Nephron progenitor cell (in vitro differentiated cells): ENCODE data around the gene FREY1.

Experiments
- DNase-seq: peaks from one replicate; pipeline ENCODE4 v3.0.0; 2021
- H3K27ac Mint-ChIP-seq: 2 replicates; pipeline ENCODE4 v1.8.0; 2021; ENCODE audit warnings: mild to moderate bottlenecking, moderate library complexity, mixed read lengths
- H3K27me3 Mint-ChIP-seq: 2 replicates; pipeline ENCODE4 v1.8.0; 2021; ENCODE audit warnings: mild to moderate bottlenecking, low read depth, mixed read lengths; ENCODE audit not compliant: poor library complexity
- H3K36me3 Mint-ChIP-seq: 2 replicates; pipeline ENCODE4 v1.8.0; 2021; ENCODE audit warnings: low read depth, mixed read lengths
- H3K4me1 Mint-ChIP-seq: 2 replicates; pipeline ENCODE4 v1.8.0; 2021; ENCODE audit warnings: mixed read lengths
- H3K4me3 Mint-ChIP-seq: 2 replicates; pipeline ENCODE4 v1.8.0; 2021; ENCODE audit warnings: mild to moderate bottlenecking, moderate library complexity, mixed read lengths
- H3K9me3 Mint-ChIP-seq: 2 replicates; pipeline ENCODE4 v1.8.0; 2021; ENCODE audit warnings: mild to moderate bottlenecking, moderate library complexity, mixed read lengths
- TF ChIP-seq, protein P1 (sequence below): fragments of 200-600 bp; sonication (generic); IDR thresholded peaks from 2 replicates; pipeline ENCODE4 v1.5.0; 2021; ENCODE audit warnings: antibody characterized with exemption

Gene FREY1

DNA sequence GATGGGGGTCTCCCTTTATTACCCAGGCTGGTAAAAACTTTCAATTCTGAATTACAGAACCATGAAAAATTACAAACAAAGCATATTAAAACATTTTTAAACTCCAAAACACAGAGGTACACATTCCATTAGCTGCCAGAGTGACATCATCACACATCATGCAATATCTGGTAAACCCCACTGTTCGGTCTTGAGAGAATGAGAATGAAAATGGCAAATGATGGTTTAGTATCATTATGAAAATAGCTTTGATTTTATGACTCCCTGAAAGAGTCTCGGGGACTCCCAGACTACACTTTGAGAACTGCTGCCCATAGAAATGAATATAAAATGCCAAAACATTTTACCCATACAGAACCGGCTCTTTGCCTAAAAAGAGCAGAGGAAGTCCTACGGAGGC is 34.2 kb upstream of the FREY1 start:
- no peak overlapping the region for H3K27ac Mint-ChIP-seq
- TF ChIP-seq, protein P1, sequence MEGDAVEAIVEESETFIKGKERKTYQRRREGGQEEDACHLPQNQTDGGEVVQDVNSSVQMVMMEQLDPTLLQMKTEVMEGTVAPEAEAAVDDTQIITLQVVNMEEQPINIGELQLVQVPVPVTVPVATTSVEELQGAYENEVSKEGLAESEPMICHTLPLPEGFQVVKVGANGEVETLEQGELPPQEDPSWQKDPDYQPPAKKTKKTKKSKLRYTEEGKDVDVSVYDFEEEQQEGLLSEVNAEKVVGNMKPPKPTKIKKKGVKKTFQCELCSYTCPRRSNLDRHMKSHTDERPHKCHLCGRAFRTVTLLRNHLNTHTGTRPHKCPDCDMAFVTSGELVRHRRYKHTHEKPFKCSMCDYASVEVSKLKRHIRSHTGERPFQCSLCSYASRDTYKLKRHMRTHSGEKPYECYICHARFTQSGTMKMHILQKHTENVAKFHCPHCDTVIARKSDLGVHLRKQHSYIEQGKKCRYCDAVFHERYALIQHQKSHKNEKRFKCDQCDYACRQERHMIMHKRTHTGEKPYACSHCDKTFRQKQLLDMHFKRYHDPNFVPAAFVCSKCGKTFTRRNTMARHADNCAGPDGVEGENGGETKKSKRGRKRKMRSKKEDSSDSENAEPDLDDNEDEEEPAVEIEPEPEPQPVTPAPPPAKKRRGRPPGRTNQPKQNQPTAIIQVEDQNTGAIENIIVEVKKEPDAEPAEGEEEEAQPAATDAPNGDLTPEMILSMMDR, result no peak
- no peak overlapping the region for H3K4me3 Mint-ChIP-seq
- peaks cover 3% of the 10 kb centered on the region for H3K27me3 Mint-ChIP-seq
- no peak for DNase-seq
- no peaks in the 10 kb centered on the region for H3K9me3 Mint-ChIP-seq
- peaks cover 65% of the 10 kb centered on the region for H3K36me3 Mint-ChIP-seq
- H3K4me1 Mint-ChIP-seq, result peaks cover 3% of the 10 kb centered on the region

DNA sequence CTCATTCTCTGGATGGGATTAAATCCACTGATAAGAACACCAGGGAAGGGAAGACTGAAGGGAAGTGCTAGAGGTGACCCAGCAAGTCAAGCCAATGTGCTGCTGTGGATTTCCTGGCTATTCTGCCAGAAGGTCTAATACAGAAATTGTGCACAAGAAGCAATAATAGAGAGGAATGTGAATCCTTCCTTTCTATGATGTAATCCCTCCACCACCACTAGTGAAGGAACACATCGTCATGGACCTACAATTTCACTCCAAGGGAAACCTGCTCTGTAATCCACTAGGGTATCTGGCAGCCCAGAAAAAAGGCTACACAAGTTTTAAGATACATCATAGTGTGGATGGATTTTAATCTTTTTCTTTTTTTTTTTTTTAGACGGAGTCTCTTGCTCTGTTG is 32.8 kb upstream of the FREY1 start:
- Mint-ChIP-seq H3K27me3 (peaks cover 3% of the 10 kb centered on the region), H3K4me1 (peaks cover 3% of the 10 kb centered on the region), H3K4me3 (no peak overlapping the region), H3K27ac (no peak overlapping the region), H3K9me3 (no peaks in the 10 kb centered on the region), H3K36me3 (peaks cover 55% of the 10 kb centered on the region)
- TF ChIP-seq, protein P1, result no peak
- no peak for DNase-seq

DNA sequence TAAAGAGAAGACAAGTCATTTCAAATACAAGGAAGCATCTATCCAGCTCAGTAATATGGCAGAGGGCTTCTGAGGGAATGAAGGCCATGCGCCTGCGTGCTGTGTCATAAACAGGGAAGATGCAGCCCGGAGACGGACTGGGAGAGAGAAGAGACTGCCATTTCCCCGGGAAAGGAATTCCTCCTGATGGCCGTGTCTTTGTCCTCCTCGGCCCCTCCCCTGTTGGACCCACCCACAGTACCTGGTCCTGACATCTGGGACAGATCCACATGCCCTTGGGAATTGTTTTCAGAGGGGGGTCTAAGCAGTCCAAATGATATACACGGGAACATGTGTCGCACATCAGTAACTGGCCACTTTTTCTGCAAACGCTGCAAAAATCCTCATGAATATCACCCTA is 30.8 kb upstream of the FREY1 start:
- peaks cover 11% of the 10 kb centered on the region for H3K4me1 Mint-ChIP-seq
- no peak overlapping the region for H3K4me3 Mint-ChIP-seq
- no peak for DNase-seq
- no peaks in the 10 kb centered on the region for H3K27me3 Mint-ChIP-seq
- no peak overlapping the region for H3K27ac Mint-ChIP-seq
- TF ChIP-seq, protein P1, result no peak
- no peaks in the 10 kb centered on the region for H3K9me3 Mint-ChIP-seq
- H3K36me3 Mint-ChIP-seq, result peaks cover 54% of the 10 kb centered on the region

DNA sequence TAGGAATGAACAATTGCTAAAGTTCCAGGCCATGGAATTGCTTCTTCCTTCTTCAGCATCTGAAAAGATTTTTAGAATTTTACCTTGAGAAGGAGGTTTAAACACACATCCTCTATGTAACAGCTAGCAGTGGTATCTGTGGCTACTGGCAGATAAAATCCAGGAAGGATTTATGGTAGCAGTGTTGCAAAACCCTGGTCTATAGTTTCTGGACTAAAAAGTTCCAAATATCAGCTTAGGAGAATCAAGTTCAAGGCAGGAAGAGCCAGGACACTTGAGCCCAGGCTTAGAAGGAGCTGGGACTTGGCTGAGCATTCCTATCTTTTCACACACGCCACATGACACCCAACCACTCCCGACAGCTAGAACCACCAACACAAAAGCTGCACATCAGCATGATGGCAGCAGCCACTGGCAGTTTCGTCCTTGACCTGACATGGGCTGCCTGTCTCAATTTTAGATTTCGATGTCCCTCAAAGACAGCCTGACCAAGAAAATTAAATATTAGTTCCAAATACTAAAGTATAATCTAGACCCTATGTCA is 29.5 kb upstream of the FREY1 start:
- no peak for DNase-seq
- Mint-ChIP-seq H3K9me3 (no peaks in the 10 kb centered on the region), H3K4me1 (peaks cover 25% of the 10 kb centered on the region), H3K27ac (no peak overlapping the region), H3K36me3 (peaks cover 55% of the 10 kb centered on the region), H3K4me3 (no peak overlapping the region), H3K27me3 (no peaks in the 10 kb centered on the region)
- TF ChIP-seq, protein P1, result no peak

DNA sequence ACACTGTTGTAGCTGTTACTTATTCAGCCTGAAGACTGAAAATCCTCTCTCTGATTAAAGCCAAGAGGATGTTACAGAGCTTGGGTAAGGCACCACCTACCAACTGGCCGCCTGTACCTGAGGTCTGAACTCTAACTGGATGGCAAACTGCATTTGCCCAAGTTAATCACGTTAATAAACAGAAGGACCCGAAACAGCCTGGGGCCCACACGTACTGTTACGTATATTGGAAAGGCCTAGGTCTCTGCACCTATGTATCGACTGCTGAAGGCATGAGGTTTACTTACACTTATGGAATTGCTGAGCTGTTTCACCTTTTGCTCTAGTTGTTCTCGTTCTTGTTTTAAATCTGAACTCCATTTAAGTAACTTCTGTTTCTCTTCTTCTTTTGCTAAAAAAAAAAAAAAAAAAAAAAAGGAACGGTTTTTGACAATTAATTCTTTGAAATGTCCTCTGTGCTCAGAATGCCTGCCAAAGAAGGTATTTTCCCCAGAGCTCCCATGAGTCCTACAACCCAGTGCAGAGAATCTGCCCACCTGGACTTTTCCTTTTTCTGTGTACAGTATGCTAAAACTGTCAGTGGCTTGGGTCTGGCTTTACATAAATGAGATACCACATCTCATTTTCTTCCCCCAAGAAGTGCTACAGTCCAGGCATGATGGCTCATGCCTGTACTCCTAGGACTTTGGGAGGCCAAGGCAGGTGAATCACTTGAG is 28.4 kb upstream of the FREY1 start:
- Mint-ChIP-seq H3K4me1 (peaks cover 31% of the 10 kb centered on the region), H3K27ac (no peak overlapping the region), H3K36me3 (peaks cover 52% of the 10 kb centered on the region), H3K4me3 (no peak overlapping the region), H3K9me3 (no peaks in the 10 kb centered on the region), H3K27me3 (no peaks in the 10 kb centered on the region)
- TF ChIP-seq, protein P1, result no peak
- DNase-seq, result no peak
